Ishikawa (cell line): ENCODE measurements around the gene DNLZ.

Experiments used
- CEBPB ChIP-seq: IDR thresholded peaks from 2 replicates; pipeline ENCODE4 v1.6.1; 2012
- CREB1 ChIP-seq: IDR thresholded peaks from 2 replicates; pipeline ENCODE4 v1.6.1; 2012; ENCODE audit warnings: low read depth
- EGR1 ChIP-seq: IDR thresholded peaks from 2 replicates; pipeline ENCODE4 v1.6.1; 2012
- EP300 ChIP-seq: IDR thresholded peaks from 2 replicates; pipeline ENCODE4 v1.6.1; 2012; ENCODE audit warnings: borderline replicate concordance
- FOXM1 ChIP-seq: IDR thresholded peaks from 2 replicates; pipeline ENCODE4 v1.6.1; 2012; ENCODE audit warnings: low read depth, borderline replicate concordance
- NFIC ChIP-seq: IDR thresholded peaks from 2 replicates; pipeline ENCODE4 v1.6.1; 2012
- RAD21 ChIP-seq: IDR thresholded peaks from 2 replicates; pipeline ENCODE4 v1.6.1; 2012; ENCODE audit warnings: low read depth
- TAF1 ChIP-seq: IDR thresholded peaks from 2 replicates; pipeline ENCODE4 v1.6.1; 2012; ENCODE audit warnings: low read depth, mild to moderate bottlenecking
- TCF12 ChIP-seq: IDR thresholded peaks from 2 replicates; pipeline ENCODE4 v1.6.1; 2012; ENCODE audit warnings: low read depth
- TEAD4 ChIP-seq: IDR thresholded peaks from 2 replicates; pipeline ENCODE4 v1.6.1; 2012
- YY1 ChIP-seq: IDR thresholded peaks from 2 replicates; pipeline ENCODE4 v1.6.1; 2012; ENCODE audit warnings: low read depth
- ZBTB7A ChIP-seq: IDR thresholded peaks from 2 replicates; pipeline ENCODE4 v1.6.1; 2012; ENCODE audit warnings: low read depth
- TF ChIP-seq, protein P1 (sequence below): IDR thresholded peaks from 2 replicates; pipeline ENCODE4 v1.6.1; 2012; ENCODE audit warnings: low read depth, mild to moderate bottlenecking
- TF ChIP-seq, protein P2 (sequence below): IDR thresholded peaks from 2 replicates; pipeline ENCODE4 v1.6.1; 2012
- TF ChIP-seq, protein P3 (sequence below): IDR thresholded peaks from 2 replicates; pipeline ENCODE4 v1.6.1; 2012

DNLZ gene

DNA sequence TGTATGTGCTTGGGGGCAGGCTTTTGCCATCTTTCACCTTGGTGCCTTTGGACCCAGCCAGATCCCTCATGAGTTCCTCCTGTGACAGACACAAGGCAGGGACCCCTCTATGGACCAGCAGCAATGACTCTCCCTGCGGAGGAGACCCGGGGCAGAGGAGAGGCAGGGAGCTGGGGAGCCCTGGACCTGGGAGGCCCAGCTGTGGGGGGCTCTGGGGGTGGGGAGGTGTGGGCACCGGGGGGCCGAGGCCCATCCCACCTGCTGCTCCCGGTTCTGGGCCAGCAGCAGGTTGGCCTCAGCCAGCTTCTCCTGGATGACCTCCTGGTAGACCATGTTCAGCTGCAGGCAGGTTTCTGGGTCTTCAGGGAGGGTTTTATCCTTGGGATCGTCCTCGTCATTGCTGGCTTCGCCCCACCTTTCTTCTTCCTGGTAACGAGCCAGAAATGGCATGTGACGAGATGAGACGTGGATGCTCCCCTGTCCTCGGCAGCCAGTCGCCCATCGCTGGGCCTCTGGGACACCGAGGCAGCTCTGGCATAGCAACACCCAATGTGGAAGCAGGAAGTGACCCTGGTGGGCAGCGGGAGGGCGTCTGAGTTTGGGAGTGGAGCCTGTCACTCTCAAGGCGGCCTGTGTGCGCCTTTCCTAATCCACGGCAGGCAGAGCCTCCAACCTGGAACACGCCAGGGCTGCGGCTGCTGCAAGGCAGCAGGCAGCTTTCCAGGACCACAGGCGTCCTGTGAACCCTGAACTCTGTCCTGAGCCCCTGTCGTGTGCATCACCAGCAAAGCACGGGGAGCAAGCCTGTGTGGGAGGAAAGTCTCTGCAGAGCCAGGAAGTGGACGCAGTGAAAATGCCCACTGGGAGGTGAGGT lies 32.0 kb upstream of the DNLZ start:
- TF ChIP-seq, protein P1, sequence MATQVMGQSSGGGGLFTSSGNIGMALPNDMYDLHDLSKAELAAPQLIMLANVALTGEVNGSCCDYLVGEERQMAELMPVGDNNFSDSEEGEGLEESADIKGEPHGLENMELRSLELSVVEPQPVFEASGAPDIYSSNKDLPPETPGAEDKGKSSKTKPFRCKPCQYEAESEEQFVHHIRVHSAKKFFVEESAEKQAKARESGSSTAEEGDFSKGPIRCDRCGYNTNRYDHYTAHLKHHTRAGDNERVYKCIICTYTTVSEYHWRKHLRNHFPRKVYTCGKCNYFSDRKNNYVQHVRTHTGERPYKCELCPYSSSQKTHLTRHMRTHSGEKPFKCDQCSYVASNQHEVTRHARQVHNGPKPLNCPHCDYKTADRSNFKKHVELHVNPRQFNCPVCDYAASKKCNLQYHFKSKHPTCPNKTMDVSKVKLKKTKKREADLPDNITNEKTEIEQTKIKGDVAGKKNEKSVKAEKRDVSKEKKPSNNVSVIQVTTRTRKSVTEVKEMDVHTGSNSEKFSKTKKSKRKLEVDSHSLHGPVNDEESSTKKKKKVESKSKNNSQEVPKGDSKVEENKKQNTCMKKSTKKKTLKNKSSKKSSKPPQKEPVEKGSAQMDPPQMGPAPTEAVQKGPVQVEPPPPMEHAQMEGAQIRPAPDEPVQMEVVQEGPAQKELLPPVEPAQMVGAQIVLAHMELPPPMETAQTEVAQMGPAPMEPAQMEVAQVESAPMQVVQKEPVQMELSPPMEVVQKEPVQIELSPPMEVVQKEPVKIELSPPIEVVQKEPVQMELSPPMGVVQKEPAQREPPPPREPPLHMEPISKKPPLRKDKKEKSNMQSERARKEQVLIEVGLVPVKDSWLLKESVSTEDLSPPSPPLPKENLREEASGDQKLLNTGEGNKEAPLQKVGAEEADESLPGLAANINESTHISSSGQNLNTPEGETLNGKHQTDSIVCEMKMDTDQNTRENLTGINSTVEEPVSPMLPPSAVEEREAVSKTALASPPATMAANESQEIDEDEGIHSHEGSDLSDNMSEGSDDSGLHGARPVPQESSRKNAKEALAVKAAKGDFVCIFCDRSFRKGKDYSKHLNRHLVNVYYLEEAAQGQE: no peak
- TF ChIP-seq FOXM1 (no peak), TAF1 (no peak), CEBPB (no peak), YY1 (no peak), EGR1 (no peak), RAD21 (no peak), TEAD4 (no peak), NFIC (no peak), EP300 (no peak), TCF12 (no peak), ZBTB7A (no peak)

DNA sequence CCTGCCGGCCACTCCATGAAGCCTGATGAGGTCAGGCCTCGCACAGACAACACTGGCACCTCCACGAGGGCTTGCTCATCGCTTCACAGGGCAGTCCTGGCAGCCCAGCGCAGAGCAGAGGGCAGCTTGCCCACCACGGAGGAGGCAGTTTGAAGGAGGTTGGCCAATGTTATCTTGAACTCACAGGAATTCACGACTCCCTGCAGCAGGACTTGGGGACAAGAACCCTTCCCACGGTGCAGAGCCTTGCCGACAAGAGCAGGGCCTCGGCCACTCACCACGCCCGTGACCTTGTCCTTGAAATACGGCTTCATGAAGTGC lies 31.4 kb upstream of the DNLZ start:
- TF ChIP-seq YY1 (no peak), RAD21 (no peak), EP300 (no peak), CREB1 (no peak), ZBTB7A (no peak), CEBPB (no peak), NFIC (no peak), EGR1 (no peak), FOXM1 (no peak), TEAD4 (no peak), TAF1 (no peak), TCF12 (no peak)
- TF ChIP-seq, protein P1: no peak
- TF ChIP-seq, protein P2, sequence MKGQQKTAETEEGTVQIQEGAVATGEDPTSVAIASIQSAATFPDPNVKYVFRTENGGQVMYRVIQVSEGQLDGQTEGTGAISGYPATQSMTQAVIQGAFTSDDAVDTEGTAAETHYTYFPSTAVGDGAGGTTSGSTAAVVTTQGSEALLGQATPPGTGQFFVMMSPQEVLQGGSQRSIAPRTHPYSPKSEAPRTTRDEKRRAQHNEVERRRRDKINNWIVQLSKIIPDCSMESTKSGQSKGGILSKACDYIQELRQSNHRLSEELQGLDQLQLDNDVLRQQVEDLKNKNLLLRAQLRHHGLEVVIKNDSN: no peak
- TF ChIP-seq, protein P3, sequence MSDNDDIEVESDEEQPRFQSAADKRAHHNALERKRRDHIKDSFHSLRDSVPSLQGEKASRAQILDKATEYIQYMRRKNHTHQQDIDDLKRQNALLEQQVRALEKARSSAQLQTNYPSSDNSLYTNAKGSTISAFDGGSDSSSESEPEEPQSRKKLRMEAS: no peak

DNA sequence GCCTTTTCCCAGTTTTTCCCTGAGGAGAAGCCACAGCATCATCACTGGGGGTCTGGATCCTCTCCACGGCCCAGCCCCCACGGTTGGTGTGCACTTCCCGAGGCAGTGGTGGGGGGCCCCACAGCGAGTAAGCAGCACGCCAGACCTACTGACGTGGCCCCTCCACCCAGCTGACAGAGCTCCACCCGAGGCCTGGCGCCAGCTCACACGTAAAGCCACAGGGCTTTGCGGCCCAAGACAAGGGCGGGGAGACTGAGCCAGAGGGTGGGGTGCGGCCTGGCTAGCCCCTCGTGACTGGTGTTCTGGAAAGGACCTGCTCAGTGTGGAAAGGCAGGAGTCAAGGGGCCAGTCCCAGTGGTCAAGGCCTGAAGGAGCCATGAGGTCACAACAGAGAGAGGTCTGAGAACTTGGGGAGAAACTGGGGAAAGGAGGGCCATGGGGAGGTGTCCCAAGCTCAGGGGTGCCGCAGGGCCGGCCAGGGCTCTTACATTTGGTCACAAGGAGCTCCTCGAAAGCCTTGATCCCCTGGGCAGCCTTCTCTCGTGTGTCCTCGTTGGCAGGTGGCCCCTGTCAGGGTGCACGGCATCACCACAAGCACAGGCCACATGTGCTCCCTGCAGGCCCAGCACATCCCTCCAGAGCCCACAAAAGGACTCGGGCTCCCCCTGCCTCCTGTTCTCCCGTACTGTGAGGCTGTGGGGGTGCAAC lies 30.9 kb upstream of the DNLZ start:
- TF ChIP-seq, protein P1: no peak
- TF ChIP-seq EP300 (no peak), CEBPB (no peak), TAF1 (no peak), YY1 (no peak), CREB1 (no peak), TEAD4 (no peak), EGR1 (no peak), TCF12 (no peak), ZBTB7A (no peak), FOXM1 (no peak), RAD21 (no peak), NFIC (no peak)
- TF ChIP-seq, protein P2: no peak
- TF ChIP-seq, protein P3: no peak
